BLaER1 (cell line): ENCODE data around the gene PMF1.
A peak's percentile ranks its signal among the peaks of the same experiment; 100 is the strongest.
"Not testable (repeated sequence)": the region's sequence is repeated elsewhere in the genome, so short reads cannot be mapped to it uniquely, and the experiment has no call there.

Source experiments
- H3K27ac ChIP-seq: shearing (Covaris generic); formaldehyde crosslinking; 2 replicates; pipeline ENCODE4 v1.8.1; 2022
- H3K27me3 ChIP-seq: shearing (Covaris generic); formaldehyde crosslinking; 2 replicates; pipeline ENCODE4 v1.8.1; 2022
- H3K36me3 ChIP-seq: shearing (Covaris generic); formaldehyde crosslinking; 2 replicates; pipeline ENCODE4 v1.8.1; 2022
- H3K4me1 ChIP-seq: shearing (Covaris generic); formaldehyde crosslinking; 2 replicates; pipeline ENCODE4 v1.8.1; 2022
- H3K4me2 ChIP-seq: shearing (Covaris generic); formaldehyde crosslinking; 2 replicates; pipeline ENCODE4 v1.8.1; 2022
- H3K4me3 ChIP-seq: shearing (Covaris generic); formaldehyde crosslinking; 2 replicates; pipeline ENCODE4 v1.8.1; 2022
- H3K9ac ChIP-seq: shearing (Covaris generic); formaldehyde crosslinking; 2 replicates; pipeline ENCODE4 v1.8.1; 2022
- H3K9me3 ChIP-seq: shearing (Covaris generic); formaldehyde crosslinking; 2 replicates; pipeline ENCODE4 v1.8.1; 2022
- H4K20me1 ChIP-seq: shearing (Covaris generic); formaldehyde crosslinking; 2 replicates; pipeline ENCODE4 v1.8.1; 2022
- Cebpa-rat ChIP-seq: shearing (Covaris generic); IDR thresholded peaks from 2 replicates; pipeline ENCODE4 v1.8.1; 2022

The PMF1 gene

DNA sequence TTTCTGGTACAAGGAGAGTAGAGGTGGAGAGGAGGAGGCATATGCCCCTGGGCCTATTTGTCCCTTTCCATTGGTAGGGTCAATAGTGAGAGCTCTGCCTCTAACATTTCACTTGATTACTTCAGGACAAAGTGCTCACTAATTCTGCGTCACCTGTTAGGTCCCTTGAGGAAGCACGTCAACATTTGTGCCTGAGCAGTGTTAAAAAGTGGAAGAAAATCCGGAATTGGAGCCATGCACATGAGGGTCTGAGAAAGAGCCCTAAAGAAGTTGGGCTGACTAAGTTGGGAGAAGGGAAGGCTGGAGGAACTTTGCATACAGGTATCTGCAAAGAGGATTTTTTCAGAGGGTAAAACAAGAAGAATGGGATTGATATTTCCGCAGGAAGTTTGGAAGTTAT lies 17.0 kb upstream of the PMF1 start:
- Histone ChIP-seq H3K9ac (no peak overlapping the region), H3K4me2 (peak overlapping the region; percentile 92), H4K20me1 (peaks cover 61% of the 10 kb centered on the region), H3K4me1 (peaks cover 29% of the 10 kb centered on the region), H3K27me3 (no peaks in the 10 kb centered on the region), H3K36me3 (peaks cover 54% of the 10 kb centered on the region), H3K9me3 (no peaks in the 10 kb centered on the region), H3K27ac (no peak overlapping the region), H3K4me3 (no peak overlapping the region)
- TF ChIP-seq Cebpa-rat = no peak

- Histone ChIP-seq H3K4me2 (no peak overlapping the region), H3K4me1 (peaks cover 35% of the 10 kb centered on the region), H3K9me3 (no peaks in the 10 kb centered on the region), H3K36me3 (peaks cover 59% of the 10 kb centered on the region), H3K27ac (no peak overlapping the region), H3K27me3 (no peaks in the 10 kb centered on the region), H4K20me1 (peaks cover 67% of the 10 kb centered on the region), H3K4me3 (no peak overlapping the region), H3K9ac (no peak overlapping the region)
- TF ChIP-seq Cebpa-rat = no peak
These were observed 16.4 kb upstream of the PMF1 start for GRCh38 chr1:156196445-156196844.

- Histone ChIP-seq H3K27ac (no peak overlapping the region), H4K20me1 (peaks cover 71% of the 10 kb centered on the region), H3K36me3 (peaks cover 77% of the 10 kb centered on the region), H3K9me3 (no peaks in the 10 kb centered on the region), H3K27me3 (no peaks in the 10 kb centered on the region), H3K4me1 (peaks cover 27% of the 10 kb centered on the region), H3K4me2 (no peak overlapping the region), H3K4me3 (no peak overlapping the region), H3K9ac (no peak overlapping the region)
- TF ChIP-seq Cebpa-rat = no peak
These were observed 13.9 kb upstream of the PMF1 start for GRCh38 chr1:156198831-156199349.

DNA sequence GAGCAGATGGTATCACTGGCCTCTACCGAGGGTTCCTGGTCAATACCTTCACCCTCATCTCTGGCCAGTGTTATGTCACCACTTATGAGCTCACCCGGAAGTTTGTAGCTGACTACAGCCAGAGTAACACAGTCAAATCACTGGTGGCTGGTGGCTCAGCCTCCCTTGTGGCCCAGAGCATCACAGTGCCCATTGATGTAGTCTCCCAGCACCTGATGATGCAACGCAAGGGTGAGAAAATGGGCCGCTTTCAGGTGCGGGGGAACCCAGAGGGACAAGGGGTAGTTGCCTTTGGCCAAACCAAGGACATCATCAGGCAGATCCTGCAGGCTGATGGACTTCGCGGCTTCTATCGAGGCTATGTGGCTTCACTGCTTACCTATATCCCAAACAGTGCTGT lies 12.8 kb upstream of the PMF1 start:
- Histone ChIP-seq H3K27ac (no peak overlapping the region), H3K9ac (no peak overlapping the region), H3K4me3 (no peak overlapping the region), H3K27me3 (no peaks in the 10 kb centered on the region), H3K4me2 (no peak overlapping the region), H3K36me3 (peaks cover 89% of the 10 kb centered on the region), H3K9me3 (no peaks in the 10 kb centered on the region), H4K20me1 (peaks cover 63% of the 10 kb centered on the region), H3K4me1 (peaks cover 18% of the 10 kb centered on the region)
- TF ChIP-seq Cebpa-rat = no peak

- H3K4me2 ChIP-seq = no peak overlapping the region
- H3K27me3 ChIP-seq = no peaks in the 10 kb centered on the region
- no peak overlapping the region for H3K27ac ChIP-seq
- peaks cover 91% of the 10 kb centered on the region for H3K36me3 ChIP-seq
- H4K20me1 ChIP-seq = peaks cover 31% of the 10 kb centered on the region
- H3K9me3 ChIP-seq = no peaks in the 10 kb centered on the region
- no peak for TF ChIP-seq Cebpa-rat
- no peak overlapping the region for H3K4me3 ChIP-seq
- 0 out of 2 replicates have a peak, but pooled peaks cover 9% of the 10 kb centered on the region for H3K4me1 ChIP-seq
- H3K9ac ChIP-seq = no peak overlapping the region
These were observed 9.5 kb upstream of the PMF1 start for GRCh38 chr1:156203331-156203730.

DNA sequence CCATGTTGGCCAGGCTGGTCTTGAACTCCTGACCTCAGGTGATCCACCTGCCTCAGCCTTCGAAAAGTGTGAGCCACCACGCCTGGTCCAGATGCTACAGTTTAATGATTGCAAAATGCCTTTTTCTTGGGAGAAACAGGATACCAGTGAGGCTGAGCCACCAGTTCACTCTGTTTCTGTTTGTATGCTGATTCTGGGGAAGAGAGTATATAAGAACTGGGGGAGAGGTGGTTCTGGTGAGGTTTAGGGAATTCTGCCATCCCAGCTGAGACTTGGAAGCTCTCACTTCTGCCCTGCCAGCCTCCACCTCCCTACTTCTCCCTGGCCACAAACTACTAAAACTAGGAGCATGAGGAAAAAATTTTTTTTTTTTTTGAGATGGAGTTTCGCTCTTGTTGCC lies 8.1 kb upstream of the PMF1 start:
- Histone ChIP-seq H3K4me2 (no peak overlapping the region), H3K4me1 (0 out of 2 replicates have a peak, but pooled peaks cover 9% of the 10 kb centered on the region), H4K20me1 (peaks cover 19% of the 10 kb centered on the region; the same call in 1 of the 2 replicates), H3K4me3 (no peak overlapping the region), H3K36me3 (peaks cover 92% of the 10 kb centered on the region), H3K27ac (no peak overlapping the region), H3K9ac (no peak overlapping the region), H3K9me3 (no peaks in the 10 kb centered on the region), H3K27me3 (no peaks in the 10 kb centered on the region)
- TF ChIP-seq Cebpa-rat = no peak

DNA sequence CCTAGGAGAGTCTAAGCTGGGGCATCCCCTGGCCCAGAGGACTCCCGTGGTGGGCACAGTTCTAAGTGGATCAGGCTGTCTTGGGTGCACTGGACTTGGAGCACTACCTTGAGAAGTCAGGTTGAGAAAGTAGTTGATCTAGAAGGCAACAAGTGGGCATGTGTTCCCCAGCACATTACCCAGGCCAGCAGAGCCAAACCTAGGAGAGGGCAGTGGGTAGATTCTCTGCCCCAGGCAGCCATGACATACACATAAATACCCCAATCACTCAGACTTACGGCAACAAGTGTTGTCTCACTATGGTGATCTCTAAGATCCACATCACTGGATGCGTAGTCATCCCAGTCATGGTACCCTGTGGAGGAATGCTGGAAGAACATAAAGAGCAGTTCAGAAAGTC lies 1.6 kb upstream of the PMF1 start:
- Histone ChIP-seq H3K4me3 (no peak overlapping the region), H4K20me1 (no peaks in the 10 kb centered on the region), H3K9ac (no peak overlapping the region), H3K36me3 (peaks cover 78% of the 10 kb centered on the region), H3K27me3 (no peaks in the 10 kb centered on the region), H3K9me3 (no peaks in the 10 kb centered on the region), H3K4me1 (peaks cover 23% of the 10 kb centered on the region), H3K4me2 (no peak overlapping the region), H3K27ac (no peak overlapping the region)
- TF ChIP-seq Cebpa-rat = no peak

DNA sequence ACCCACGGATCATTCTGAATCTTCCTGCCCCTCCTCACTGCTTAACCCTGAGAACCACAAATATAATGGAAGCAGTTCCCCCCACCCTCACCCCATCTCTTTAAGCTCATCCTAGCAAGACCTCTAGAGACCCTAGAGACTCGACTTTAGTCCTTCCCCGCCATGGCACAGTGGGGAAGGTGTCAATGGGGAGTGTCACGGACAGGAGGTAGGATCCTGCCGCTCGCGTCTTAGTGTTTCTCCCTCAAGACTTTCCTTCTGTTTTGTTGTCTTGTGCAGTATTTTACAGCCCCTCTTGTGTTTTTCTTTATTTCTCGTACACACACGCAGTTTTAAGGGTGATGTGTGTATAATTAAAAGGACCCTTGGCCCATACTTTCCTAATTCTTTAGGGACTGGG lies 677 bp upstream of the PMF1 start:
- H3K4me1 ChIP-seq = peaks cover 23% of the 10 kb centered on the region
- H4K20me1 ChIP-seq = no peaks in the 10 kb centered on the region
- peak overlapping the region; percentile 96 for H3K4me2 ChIP-seq
- H3K27ac ChIP-seq = peak overlapping the region; percentile 97
- no peaks in the 10 kb centered on the region for H3K27me3 ChIP-seq
- no peak for TF ChIP-seq Cebpa-rat
- peak overlapping the region; percentile 83 for H3K4me3 ChIP-seq
- H3K9me3 ChIP-seq = peaks cover 3% of the 10 kb centered on the region; the same call in 1 of the 2 replicates
- peaks cover 74% of the 10 kb centered on the region for H3K36me3 ChIP-seq
- peak overlapping the region; percentile 99 for H3K9ac ChIP-seq

DNA sequence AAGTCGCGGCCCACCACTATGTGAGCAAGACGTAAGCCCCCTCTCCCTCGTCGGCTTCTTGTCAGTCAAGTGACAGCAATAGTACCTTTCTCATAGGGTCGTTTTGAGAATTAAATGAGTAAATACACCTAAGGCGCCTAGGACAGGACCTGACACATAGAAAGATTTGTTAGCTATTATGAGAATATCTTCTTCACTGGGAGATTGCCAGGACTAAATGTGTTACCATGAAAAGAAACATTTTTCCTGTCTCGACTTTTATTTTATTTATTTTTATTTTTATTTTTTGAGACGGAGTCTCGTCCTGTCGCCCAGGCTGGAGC lies 798 bp downstream of the PMF1 start:
- H3K4me1 ChIP-seq = peaks cover 29% of the 10 kb centered on the region
- 0 out of 2 replicates have a peak, but pooled peaks cover 6% of the 10 kb centered on the region for H4K20me1 ChIP-seq
- H3K27me3 ChIP-seq = no peaks in the 10 kb centered on the region
- peak overlapping the region; percentile 99 for H3K9ac ChIP-seq
- peak overlapping the region; percentile 96 for H3K4me2 ChIP-seq
- H3K9me3 ChIP-seq = peaks cover 3% of the 10 kb centered on the region; the same call in 1 of the 2 replicates
- H3K27ac ChIP-seq = peak overlapping the region; percentile 97
- H3K36me3 ChIP-seq = peaks cover 59% of the 10 kb centered on the region
- peak overlapping the region; percentile 83 for H3K4me3 ChIP-seq
- no peak for TF ChIP-seq Cebpa-rat

DNA sequence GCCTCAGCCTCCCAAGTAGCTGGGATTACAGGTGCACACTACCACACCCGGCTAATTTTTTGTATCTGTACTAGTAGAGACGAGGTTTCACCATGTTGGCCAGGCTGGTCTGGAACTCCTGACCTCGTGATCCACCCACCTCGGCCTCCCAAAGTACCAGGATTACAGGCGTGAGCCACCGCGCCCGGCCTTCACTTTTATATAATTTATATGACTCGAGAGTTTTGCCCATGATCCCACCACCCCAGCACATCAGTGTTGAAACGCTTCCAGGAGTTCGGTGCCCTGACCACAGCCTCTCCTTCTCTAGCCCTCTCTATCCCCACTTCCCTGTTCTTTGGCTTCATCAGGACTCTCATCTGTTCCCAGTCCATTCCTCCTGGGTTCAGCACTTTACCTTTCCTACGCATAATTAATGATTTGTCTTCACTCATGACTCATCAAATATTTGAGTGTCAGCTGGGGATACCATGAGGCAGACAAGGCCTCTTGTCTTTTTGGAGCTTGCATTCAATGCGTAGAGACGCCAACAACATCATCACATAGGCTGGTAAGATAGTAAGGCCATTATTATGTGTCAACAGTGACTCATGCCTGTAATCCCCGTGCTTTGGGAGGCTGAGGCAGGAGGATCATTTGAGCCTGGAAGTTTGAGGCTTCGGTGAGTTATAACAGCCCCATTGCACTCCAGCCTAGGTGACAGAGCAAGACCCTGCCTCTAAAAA lies 1.4 kb downstream of the PMF1 start:
- Histone ChIP-seq H3K4me2 (peak overlapping the region; percentile 96), H3K9me3 (peaks cover 3% of the 10 kb centered on the region; the same call in 1 of the 2 replicates), H3K27ac (0 out of 2 replicates have a peak overlapping the region, but pooled peaks have one; percentile 97), H3K27me3 (no peaks in the 10 kb centered on the region), H3K4me1 (peaks cover 29% of the 10 kb centered on the region), H3K4me3 (peak overlapping the region; percentile 83), H3K36me3 (peaks cover 53% of the 10 kb centered on the region), H3K9ac (peak overlapping the region; percentile 99), H4K20me1 (0 out of 2 replicates have a peak, but pooled peaks cover 6% of the 10 kb centered on the region)
- TF ChIP-seq Cebpa-rat = no peak

GRCh38 chr1:156216361-156217086 lies 3.7 kb downstream of the PMF1 start:
- H3K27ac ChIP-seq, H3K4me3 ChIP-seq, H3K4me2 ChIP-seq, H4K20me1 ChIP-seq, H3K9me3 ChIP-seq, H3K9ac ChIP-seq, H3K27me3 ChIP-seq: not testable (repeated sequence)
- Histone ChIP-seq H3K36me3 (peaks cover 52% of the 10 kb centered on the region), H3K4me1 (peaks cover 35% of the 10 kb centered on the region)
